Effector CD4-positive, alpha-beta T cell (primary cell): ENCODE measurements around the gene P4HTM.

Experiments
- DNase-seq: peaks from one replicate; pipeline ENCODE4 v3.0.0-alpha.2; 2020
- total RNA-seq: gene quantifications from one replicate; lab custom pipeline; 2026; lab: John Stamatoyannopoulos, UW

The P4HTM gene
- 47.3 reads per million, percentile 67 among the genes with 10 or more reads in this experiment for total RNA-seq

- peak; percentile 70 for DNase-seq
Measured at GRCh38 chr3:48989796-48990635, at the start of gene P4HTM. P4HTM (plus strand) TSS chr3:48990241; CDS start chr3:48990257, 16 bp downstream.

DNA sequence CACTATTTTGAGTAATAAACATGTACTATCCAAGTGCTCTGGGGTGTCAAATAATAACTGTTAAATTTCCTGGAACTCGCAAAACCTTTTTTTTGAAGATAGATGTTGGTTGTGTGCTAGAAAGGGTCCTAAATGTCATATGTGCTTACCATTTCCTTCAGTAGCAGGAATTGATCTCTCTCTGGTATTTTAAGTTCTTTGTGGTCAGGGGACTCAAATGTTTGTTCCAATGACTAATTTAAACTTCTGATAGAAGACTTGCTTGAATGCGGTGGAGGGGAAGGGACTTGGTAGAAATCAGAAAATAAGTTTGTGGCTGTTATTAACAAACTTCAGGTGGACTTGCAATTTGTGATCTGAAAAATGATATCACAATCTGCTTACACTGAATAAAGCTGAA is 44.6 kb upstream of the P4HTM start:
- DNase-seq = no peak

DNA sequence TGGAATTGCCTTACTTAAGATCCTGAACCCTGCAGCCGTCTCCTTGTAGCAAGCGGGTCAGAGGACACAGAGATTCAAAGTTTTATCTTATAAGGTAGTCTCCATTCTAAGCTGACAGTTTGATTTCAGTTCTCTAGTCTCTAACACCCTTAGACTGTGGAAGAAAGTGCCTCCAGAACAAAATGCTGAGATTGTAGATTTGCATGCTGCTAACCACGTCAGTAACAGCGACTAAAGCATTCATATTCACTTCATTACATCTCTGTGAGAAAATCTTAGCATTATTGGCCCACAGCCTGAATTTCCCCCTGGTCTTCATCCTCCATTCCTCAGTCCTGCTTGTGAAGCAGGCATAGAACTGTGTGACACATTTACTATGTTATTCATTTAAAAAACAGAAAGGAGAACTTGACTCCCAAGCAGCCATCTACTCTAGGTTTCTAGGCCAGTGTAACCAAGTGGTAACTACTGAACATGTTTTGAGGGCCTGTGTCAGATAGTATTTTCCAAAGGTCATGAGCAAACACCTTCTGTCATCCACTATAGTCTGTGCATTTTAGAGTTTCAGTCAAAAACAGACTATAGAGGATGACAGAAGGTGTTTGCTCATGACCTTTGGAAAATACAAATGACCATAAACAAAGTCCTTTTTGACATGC is 44.0 kb upstream of the P4HTM start:
- DNase-seq = no peak

DNA sequence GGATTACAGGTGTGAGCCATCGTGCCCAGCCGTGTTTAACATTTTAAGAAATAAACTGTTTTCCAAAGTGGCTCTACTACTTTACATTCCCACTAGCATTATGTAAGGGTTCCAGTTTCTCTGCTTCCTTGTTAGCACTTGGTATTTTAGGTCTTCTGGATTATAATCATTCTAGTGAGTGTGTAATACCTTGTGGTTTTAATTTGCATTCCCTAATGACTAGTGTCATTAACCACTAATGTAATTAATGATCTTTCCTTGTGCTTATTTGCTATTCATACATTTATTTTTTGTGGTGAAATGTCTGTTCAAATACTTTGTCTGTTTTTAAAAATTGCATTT is 40.7 kb upstream of the P4HTM start:
- no peak for DNase-seq

DNA sequence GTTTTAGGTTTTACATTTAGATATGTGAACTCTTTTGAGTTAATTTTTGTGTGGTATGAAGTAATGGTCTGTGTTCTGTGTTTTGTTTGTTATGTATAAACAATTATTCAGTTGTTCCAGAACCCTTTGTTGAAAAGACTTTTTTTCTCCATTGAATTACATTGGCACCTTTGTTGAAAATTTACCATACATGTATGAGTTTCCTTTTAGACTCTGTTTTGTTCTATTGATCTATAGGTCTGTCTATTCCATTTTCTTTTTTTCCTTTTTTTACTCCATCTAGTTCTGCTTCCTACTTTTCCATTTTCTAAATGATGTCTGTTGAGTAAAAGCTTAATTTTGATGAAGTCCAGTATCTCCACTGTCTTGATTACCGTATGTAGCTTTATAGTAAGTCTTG is 40.0 kb upstream of the P4HTM start:
- DNase-seq = no peak

- DNase-seq = no peak
Measured at GRCh38 chr3:48951764-48952163, 38.3 kb upstream of the P4HTM start.

GRCh38 chr3:48952510-48953118 is 37.4 kb upstream of the P4HTM start:
- DNase-seq = peak; percentile 27

DNA sequence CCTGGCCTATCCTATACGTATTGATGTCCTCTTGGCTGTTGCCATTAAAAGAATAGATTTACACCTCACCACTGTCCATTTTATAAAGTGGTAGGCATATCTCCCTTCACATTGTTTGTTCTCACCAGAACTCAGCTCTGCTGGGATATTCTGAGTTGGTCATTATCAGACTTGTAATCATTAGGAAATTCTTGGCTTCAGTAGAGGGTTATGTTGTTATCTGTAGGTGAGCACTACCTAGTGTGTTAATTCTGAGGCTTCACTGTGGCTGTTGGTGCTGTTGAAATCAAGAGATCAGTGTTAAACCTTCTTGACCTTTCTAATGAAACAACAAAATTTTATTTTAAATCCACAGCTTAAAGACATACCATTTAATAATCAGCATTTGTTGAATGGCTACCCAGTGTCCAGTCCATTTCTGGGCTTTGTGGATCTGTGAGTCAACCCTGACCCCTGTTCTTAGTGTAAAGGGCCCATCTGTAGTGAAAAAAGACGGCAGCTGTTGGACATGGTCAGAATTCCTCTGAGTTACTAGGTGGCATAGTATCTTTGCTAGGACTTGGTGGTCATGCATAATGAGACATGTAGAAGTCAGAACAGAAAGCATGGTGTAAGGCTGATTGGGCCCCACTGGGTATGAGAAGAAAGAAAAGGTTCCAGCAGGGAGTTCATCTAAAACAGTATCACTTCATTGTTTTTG is 32.9 kb upstream of the P4HTM start:
- DNase-seq = no peak

- DNase-seq = no peak
Measured at GRCh38 chr3:48960841-48961413, 29.1 kb upstream of the P4HTM start.

GRCh38 chr3:48962340-48962739 is 27.7 kb upstream of the P4HTM start:
- DNase-seq = no peak

DNA sequence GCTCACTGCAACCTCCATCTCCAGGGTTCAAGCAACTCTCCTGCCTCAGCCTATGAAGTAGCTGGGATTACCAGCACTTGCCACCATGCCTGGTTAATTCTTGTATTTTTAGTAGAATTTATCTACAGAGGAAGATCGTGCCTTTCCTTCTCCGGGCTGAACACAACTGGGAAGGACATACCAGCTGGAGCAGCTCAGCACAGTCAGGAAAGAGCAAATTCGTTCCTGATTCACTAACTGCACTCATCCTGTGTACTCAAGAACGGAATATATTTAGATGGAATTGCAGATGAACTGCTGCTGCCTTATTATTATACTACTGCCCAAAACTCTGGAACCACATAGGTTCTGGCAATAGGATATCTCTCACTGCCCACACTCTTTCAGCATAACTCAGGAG is 27.1 kb upstream of the P4HTM start:
- DNase-seq = no peak

GRCh38 chr3:48963591-48963990 is 26.4 kb upstream of the P4HTM start:
- DNase-seq = no peak

DNA sequence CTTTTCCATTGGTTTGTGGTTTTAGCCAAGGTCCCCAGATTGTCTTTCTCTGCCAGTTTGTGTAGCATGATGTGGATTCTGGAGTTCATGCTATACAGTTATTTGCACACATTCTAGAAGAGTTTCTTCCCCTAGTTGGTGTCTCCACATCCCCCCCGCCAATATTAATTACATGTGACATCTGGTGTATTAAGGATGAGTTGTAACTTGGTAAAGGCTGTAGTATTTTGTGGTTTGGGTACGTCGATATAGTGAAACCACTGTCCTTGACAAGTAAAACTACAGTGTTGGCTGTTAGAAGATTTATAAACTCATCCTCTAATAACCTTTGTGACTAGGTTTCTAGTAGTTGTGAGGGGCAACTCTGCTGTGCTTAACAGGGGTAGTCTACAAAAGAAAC is 23.7 kb upstream of the P4HTM start:
- no peak for DNase-seq

- no peak for DNase-seq
Measured at GRCh38 chr3:48966876-48967361, 23.1 kb upstream of the P4HTM start.

DNA sequence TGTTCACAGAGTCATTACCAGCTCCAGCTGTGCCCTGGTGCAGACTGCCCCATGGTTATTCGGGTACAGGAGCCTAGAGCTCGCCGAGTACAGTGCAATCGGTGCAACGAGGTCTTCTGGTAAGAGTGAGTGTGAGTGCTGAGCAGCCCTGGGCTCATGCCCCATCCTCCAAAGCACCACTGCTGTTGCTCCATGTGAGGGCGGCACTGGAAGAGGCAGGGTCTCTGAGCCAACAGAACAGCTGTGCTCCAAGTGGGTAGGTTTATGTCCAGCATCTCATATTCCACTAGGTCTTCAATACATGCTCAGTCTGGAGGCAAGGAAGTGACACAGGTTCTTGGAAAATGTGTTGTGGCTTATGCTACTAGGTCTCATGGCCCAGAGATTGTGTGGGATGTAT is 19.5 kb upstream of the P4HTM start:
- no peak for DNase-seq

GRCh38 chr3:48974076-48974864 is 15.8 kb upstream of the P4HTM start:
- DNase-seq = no peak

DNA sequence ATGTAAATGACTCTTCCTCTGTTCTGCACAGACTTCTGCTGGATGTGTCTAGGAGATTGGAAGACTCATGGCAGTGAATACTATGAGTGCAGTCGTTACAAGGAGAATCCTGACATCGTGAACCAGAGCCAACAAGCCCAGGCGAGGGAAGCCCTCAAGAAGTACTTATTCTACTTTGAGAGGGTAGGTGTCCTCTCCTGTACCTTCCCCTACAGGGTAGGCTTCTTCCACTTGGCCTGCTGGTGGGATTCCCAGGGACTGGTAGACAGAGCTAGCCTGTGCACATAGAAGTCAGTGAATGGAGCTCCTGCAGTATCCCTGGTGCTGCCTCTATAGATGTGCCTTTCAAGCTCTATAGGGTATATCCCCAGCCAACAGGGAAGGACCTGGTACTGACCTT is 10.6 kb upstream of the P4HTM start:
- no peak for DNase-seq

GRCh38 chr3:48980295-48980694 is 9.7 kb upstream of the P4HTM start:
- no peak for DNase-seq

- DNase-seq = no peak
Measured at GRCh38 chr3:48982016-48982415, 8.0 kb upstream of the P4HTM start.

GRCh38 chr3:48982686-48983085 is 7.4 kb upstream of the P4HTM start:
- DNase-seq = no peak

DNA sequence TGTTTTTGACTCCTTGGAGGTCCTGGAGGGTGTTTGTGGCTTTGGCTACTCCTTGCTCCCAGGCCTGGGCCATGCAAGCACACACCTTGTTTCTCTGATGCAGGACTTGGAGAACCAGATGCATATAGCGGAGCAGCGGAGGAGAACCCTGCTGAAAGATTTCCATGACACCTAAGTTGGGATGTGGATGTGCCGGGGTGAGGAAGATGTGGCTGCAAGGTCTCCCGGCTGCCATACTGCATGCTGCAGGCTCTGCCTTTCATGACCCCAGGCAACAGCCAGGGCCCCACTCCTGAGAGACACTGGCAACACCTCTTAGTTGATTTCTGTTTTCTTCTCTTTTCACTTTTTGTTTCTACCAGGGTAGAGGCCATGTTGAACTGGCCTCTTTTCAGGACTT is 6.9 kb upstream of the P4HTM start:
- DNase-seq = no peak

- no peak for DNase-seq
Measured at GRCh38 chr3:48984663-48985062, 5.4 kb upstream of the P4HTM start.
